ENCODE results near the gene PCDH19. TPM values are rescaled to one million over a fixed set of nuclear protein-coding genes. Genes with fewer than 3 reads are reported as not detected.

The PCDH19 gene
- total RNA-seq, 3 donors from 2014 or later (not counting 1 experiment from before 2014, with no cell fraction given), result not detected

- Histone ChIP-seq H3K27ac (ENCODE audit: low read length) (no peak overlapping the region), H3K27me3 (ENCODE audit: control insufficient read depth, insufficient read depth, low read length) (no peaks in the 10 kb centered on the region), H3K4me1 (ENCODE audit: control insufficient read depth, insufficient read depth, low read length) (no peaks in the 10 kb centered on the region), H3K4me3 (ENCODE audit: low read length) (no peak overlapping the region), H3K36me3 (ENCODE audit: control insufficient read depth, insufficient read depth, low read length) (no peaks in the 10 kb centered on the region), H3K9me3 (ENCODE audit: control insufficient read depth, insufficient read depth, low read length) (no peaks in the 10 kb centered on the region)
- Mint-ChIP-seq H3K36me3 (no peaks in the 10 kb centered on the region), H3K27me3 (ENCODE audit: low read depth in 2 of 2) (no peaks in the 10 kb centered on the region), H3K4me1 (no peaks in the 10 kb centered on the region), H3K4me3 (no peak overlapping the region), H3K9me3 (no peaks in the 10 kb centered on the region), H3K27ac (no peak overlapping the region)
- no peak for TF ChIP-seq CTCF (IDR thresholded peaks at IDR 0.05)
- ATAC-seq, result no peak
- intact Hi-C loops (cut with micrococcal nuclease), result no loop called here
- no peak for DNase-seq
- 100% methylated on average over 1 of the region's 4 CpGs for WGBS (ENCODE audit: insufficient coverage)
Measured at GRCh38 chrX:100294965-100295364, 115.1 kb downstream of the PCDH19 start.

GRCh38 chrX:100289066-100289558 lies 121.0 kb downstream of the PCDH19 start:
- H3K36me3 ChIP-seq (ENCODE audit: control insufficient read depth, insufficient read depth, low read length), result no peaks in the 10 kb centered on the region
- no peaks in the 10 kb centered on the region for H3K27me3 Mint-ChIP-seq (ENCODE audit: low read depth in 2 of 2)
- no peak for TF ChIP-seq CTCF (IDR thresholded peaks at IDR 0.05)

GRCh38 chrX:100277231-100277630 lies 132.8 kb downstream of the PCDH19 start:
- Histone ChIP-seq H3K4me3 (ENCODE audit: low read length) (no peak overlapping the region), H3K4me1 (ENCODE audit: control insufficient read depth, insufficient read depth, low read length) (no peaks in the 10 kb centered on the region), H3K36me3 (ENCODE audit: control insufficient read depth, insufficient read depth, low read length) (no peaks in the 10 kb centered on the region), H3K27me3 (ENCODE audit: control insufficient read depth, insufficient read depth, low read length) (no peaks in the 10 kb centered on the region), H3K9me3 (ENCODE audit: control insufficient read depth, insufficient read depth, low read length) (no peaks in the 10 kb centered on the region), H3K27ac (ENCODE audit: low read length) (no peak overlapping the region)
- DNase-seq, result no peak
- Mint-ChIP-seq H3K4me3 (no peak overlapping the region), H3K36me3 (peaks cover under 1% of the 10 kb centered on the region), H3K27me3 (ENCODE audit: low read depth in 2 of 2) (peaks cover 0 to 6% of the 10 kb centered on the region in 2 donors), H3K27ac (no peak overlapping the region), H3K4me1 (no peaks in the 10 kb centered on the region), H3K9me3 (peaks cover 0 to 5% of the 10 kb centered on the region in 2 donors)
- TF ChIP-seq CTCF (IDR thresholded peaks at IDR 0.05), result no peak
- no CpG with 5 or more reads among the region's 1 CpG for WGBS (ENCODE audit: insufficient coverage)
- ATAC-seq, result no peak
- intact Hi-C loops (cut with micrococcal nuclease), result no loop called here

More at GRCh38 chrX:100289066-100289558, 121.0 kb downstream of the PCDH19 start:
- Histone ChIP-seq H3K4me1 (ENCODE audit: control insufficient read depth, insufficient read depth, low read length) (no peaks in the 10 kb centered on the region), H3K4me3 (ENCODE audit: low read length) (no peak overlapping the region), H3K27me3 (ENCODE audit: control insufficient read depth, insufficient read depth, low read length) (no peaks in the 10 kb centered on the region), H3K27ac (ENCODE audit: low read length) (no peak overlapping the region), H3K9me3 (ENCODE audit: control insufficient read depth, insufficient read depth, low read length) (no peaks in the 10 kb centered on the region)
- intact Hi-C loops (cut with micrococcal nuclease), result no loop called here
- H3K27ac Mint-ChIP-seq, result no peak overlapping the region
- no peaks in the 10 kb centered on the region for H3K4me1 Mint-ChIP-seq
- ATAC-seq (no peak), DNase-seq (no peak)
- no peaks in the 10 kb centered on the region for H3K36me3 Mint-ChIP-seq
- H3K9me3 Mint-ChIP-seq, result no peaks in the 10 kb centered on the region
- no peak overlapping the region for H3K4me3 Mint-ChIP-seq

- ATAC-seq, result no peak
Measured at GRCh38 chrX:100274916-100275315, 135.2 kb downstream of the PCDH19 start.

More at GRCh38 chrX:100274916-100275315, 135.2 kb downstream of the PCDH19 start:
- no peak overlapping the region for H3K4me3 Mint-ChIP-seq
- H3K4me1 Mint-ChIP-seq, result no peaks in the 10 kb centered on the region
- intact Hi-C loops (cut with micrococcal nuclease), result no loop called here
- Histone ChIP-seq H3K9me3 (ENCODE audit: control insufficient read depth, insufficient read depth, low read length) (no peaks in the 10 kb centered on the region), H3K27me3 (ENCODE audit: control insufficient read depth, insufficient read depth, low read length) (no peaks in the 10 kb centered on the region), H3K4me1 (ENCODE audit: control insufficient read depth, insufficient read depth, low read length) (no peaks in the 10 kb centered on the region), H3K4me3 (ENCODE audit: low read length) (no peak overlapping the region), H3K27ac (ENCODE audit: low read length) (no peak overlapping the region), H3K36me3 (ENCODE audit: control insufficient read depth, insufficient read depth, low read length) (no peaks in the 10 kb centered on the region)
- no peak for TF ChIP-seq CTCF (IDR thresholded peaks at IDR 0.05)
- no peaks in the 10 kb centered on the region for H3K27me3 Mint-ChIP-seq (ENCODE audit: low read depth in 2 of 2)
- H3K27ac Mint-ChIP-seq, result no peak overlapping the region
- no peak for DNase-seq
- WGBS (ENCODE audit: insufficient coverage), result 100% methylated on average over 1 of the region's 3 CpGs
- H3K36me3 Mint-ChIP-seq, result no peaks in the 10 kb centered on the region
- peaks cover 0 to 2% of the 10 kb centered on the region in 2 donors for H3K9me3 Mint-ChIP-seq

Measured in natural killer cell (primary cell).